ENCODE data around the gene CDKN2AIPNL.

The CDKN2AIPNL gene

GRCh38 chr5:134411546-134412266 lies at the start of gene CDKN2AIPNL:
Gene CDKN2AIPNL (minus strand): TSS chr5:134411881. CDS start chr5:134411854, 27 bp downstream.
- peak within 1 kb of the TSS; percentile 88 for H3K4me3 ChIP-seq (ENCODE audit: low read length)
- peak; percentile 61 for TF ChIP-seq CTCF (conservative IDR thresholded peaks at IDR 0.05; ENCODE audit: low read length)
- peak; percentile 85 for DNase-seq (ENCODE audit: low read depth)

GRCh38 chr5:134460551-134460950 lies 48.9 kb upstream of the CDKN2AIPNL start:
- TF ChIP-seq CTCF (conservative IDR thresholded peaks at IDR 0.05; ENCODE audit: low read length), result no peak
- DNase-seq (ENCODE audit: low read depth), result peak; percentile 15
- no peak overlapping the region for H3K4me3 ChIP-seq (ENCODE audit: low read length)

- DNase-seq (ENCODE audit: low read depth), result no peak
- TF ChIP-seq CTCF (conservative IDR thresholded peaks at IDR 0.05; ENCODE audit: low read length), result no peak
- H3K4me3 ChIP-seq (ENCODE audit: low read length), result no peak overlapping the region
These were observed 47.8 kb upstream of the CDKN2AIPNL start for GRCh38 chr5:134459491-134459890.

- DNase-seq (ENCODE audit: low read depth), result no peak
- no peak for TF ChIP-seq CTCF (conservative IDR thresholded peaks at IDR 0.05; ENCODE audit: low read length)
- no peak overlapping the region for H3K4me3 ChIP-seq (ENCODE audit: low read length)
These were observed 47.3 kb upstream of the CDKN2AIPNL start for GRCh38 chr5:134459010-134459403.

- DNase-seq (ENCODE audit: low read depth), result peak; percentile 89
- no peak overlapping the region for H3K4me3 ChIP-seq (ENCODE audit: low read length)
- TF ChIP-seq CTCF (conservative IDR thresholded peaks at IDR 0.05; ENCODE audit: low read length), result no peak
These were observed 46.7 kb upstream of the CDKN2AIPNL start for GRCh38 chr5:134458234-134459009.

- no peak overlapping the region for H3K4me3 ChIP-seq (ENCODE audit: low read length)
- DNase-seq (ENCODE audit: low read depth), result no peak
- no peak for TF ChIP-seq CTCF (conservative IDR thresholded peaks at IDR 0.05; ENCODE audit: low read length)
These were observed 46.1 kb upstream of the CDKN2AIPNL start for GRCh38 chr5:134457801-134458200.

GRCh38 chr5:134456825-134457224 lies 45.1 kb upstream of the CDKN2AIPNL start:
- no peak overlapping the region for H3K4me3 ChIP-seq (ENCODE audit: low read length)
- no peak for DNase-seq (ENCODE audit: low read depth)
- no peak for TF ChIP-seq CTCF (conservative IDR thresholded peaks at IDR 0.05; ENCODE audit: low read length)
